BJ (cell line): ENCODE data around the gene NAALADL2. TPM values are rescaled to one million over a fixed set of nuclear protein-coding genes. Genes with fewer than 3 reads are reported as not detected.
A peak's percentile ranks its signal among the peaks of the same experiment; 100 is the strongest.

Experiments
- CTCF ChIA-PET: fragments of 350-600 bp; formaldehyde crosslinking; extraction: SDS; loops from one replicate; lab custom pipeline; 2021; ENCODE audit warnings: antibody characterized with exemption, inconsistent platforms; lab: Yijun Ruan, JAX
- POLR2A ChIA-PET: fragments of 300-600 bp; sonication (Branson Sonifier 250); formaldehyde crosslinking; extraction: SDS; loops from one replicate; lab custom pipeline; 2021; ENCODE audit warnings: antibody characterized with exemption; lab: Charles Lee
- DNase-seq: peaks from one replicate; pipeline ENCODE4 v3.0.0-alpha.2; 2011; ENCODE audit warnings: low read depth
- H3K27me3 ChIP-seq: 2 replicates; pipeline ENCODE4 v1.6.0; 2011; ENCODE audit warnings: low read length; ENCODE audit not compliant: control insufficient read depth, insufficient read depth
- H3K36me3 ChIP-seq: 2 replicates; pipeline ENCODE4 v1.5.1; 2011; ENCODE audit warnings: low read length; ENCODE audit not compliant: control insufficient read depth, insufficient read depth
- H3K4me3 ChIP-seq: 2 replicates; pipeline ENCODE4 v1.5.1; 2011; ENCODE audit warnings: low read depth, mild to moderate bottlenecking, control low read depth, low read length
- polyA plus RNA-seq: library from polyadenylated mRNA; depleted of rRNA; stranded (reverse); fragments of >200 nt; gene quantifications from 2 replicates; pipeline ENCODE4 v1.2.3, GENCODE V29; 2011
- TF ChIP-seq, protein P1 (sequence below): IDR thresholded peaks from 2 replicates; pipeline ENCODE4 v1.5.1; 2011; ENCODE audit warnings: low read depth, mild to moderate bottlenecking, control low read depth, inconsistent platforms, low read length, moderate library complexity; ENCODE audit not compliant: insufficient read depth

The NAALADL2 gene
- polyA plus RNA-seq, 1 experiment: 3.6 TPM

DNA sequence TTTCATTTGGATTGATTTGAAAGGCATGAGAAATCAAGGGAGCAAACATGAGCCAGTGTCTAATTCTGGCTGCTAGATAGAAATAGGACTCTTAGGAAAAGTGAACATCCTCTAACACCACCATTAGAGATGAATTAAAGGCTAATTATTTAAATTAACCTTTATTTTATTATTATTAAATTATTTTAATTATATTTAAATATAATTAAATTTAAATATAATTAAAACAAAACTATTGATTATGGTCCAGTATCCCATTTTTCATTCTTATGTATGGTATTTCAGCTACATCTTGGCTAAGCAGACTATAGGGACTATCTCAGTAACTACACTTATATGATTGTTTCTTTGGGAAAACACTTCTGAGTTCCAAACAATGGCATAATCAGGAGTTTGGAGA, 904.8 kb downstream of the NAALADL2 start:
- TF ChIP-seq, protein P1, sequence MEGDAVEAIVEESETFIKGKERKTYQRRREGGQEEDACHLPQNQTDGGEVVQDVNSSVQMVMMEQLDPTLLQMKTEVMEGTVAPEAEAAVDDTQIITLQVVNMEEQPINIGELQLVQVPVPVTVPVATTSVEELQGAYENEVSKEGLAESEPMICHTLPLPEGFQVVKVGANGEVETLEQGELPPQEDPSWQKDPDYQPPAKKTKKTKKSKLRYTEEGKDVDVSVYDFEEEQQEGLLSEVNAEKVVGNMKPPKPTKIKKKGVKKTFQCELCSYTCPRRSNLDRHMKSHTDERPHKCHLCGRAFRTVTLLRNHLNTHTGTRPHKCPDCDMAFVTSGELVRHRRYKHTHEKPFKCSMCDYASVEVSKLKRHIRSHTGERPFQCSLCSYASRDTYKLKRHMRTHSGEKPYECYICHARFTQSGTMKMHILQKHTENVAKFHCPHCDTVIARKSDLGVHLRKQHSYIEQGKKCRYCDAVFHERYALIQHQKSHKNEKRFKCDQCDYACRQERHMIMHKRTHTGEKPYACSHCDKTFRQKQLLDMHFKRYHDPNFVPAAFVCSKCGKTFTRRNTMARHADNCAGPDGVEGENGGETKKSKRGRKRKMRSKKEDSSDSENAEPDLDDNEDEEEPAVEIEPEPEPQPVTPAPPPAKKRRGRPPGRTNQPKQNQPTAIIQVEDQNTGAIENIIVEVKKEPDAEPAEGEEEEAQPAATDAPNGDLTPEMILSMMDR: no peak
- no peak for DNase-seq
- H3K27me3 ChIP-seq: no peaks in the 10 kb centered on the region
- no peaks in the 10 kb centered on the region for H3K36me3 ChIP-seq
- CTCF ChIA-PET: no interaction called here
- H3K4me3 ChIP-seq: no peak overlapping the region
- POLR2A ChIA-PET: no interaction called here

DNA sequence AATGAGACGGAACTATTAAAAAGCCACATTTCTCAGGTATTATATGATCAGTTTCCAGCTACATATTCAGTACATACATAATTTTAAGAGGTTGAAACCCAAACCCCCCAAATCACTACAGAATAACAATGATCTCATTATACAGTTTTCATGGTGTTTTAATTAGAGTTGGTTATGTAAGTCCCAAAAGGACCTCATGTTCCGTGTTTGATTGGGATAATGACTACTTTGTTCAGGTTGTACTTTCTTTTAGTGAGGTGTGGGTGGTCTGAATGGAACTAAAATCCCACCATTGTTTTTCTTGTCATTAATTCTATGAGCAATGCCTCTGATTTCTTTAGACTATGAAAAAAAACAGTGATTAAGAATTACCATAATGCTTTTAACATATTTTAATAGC, 905.6 kb downstream of the NAALADL2 start:
- TF ChIP-seq, protein P1: no peak
- H3K27me3 ChIP-seq: no peaks in the 10 kb centered on the region
- H3K36me3 ChIP-seq: no peaks in the 10 kb centered on the region
- DNase-seq: no peak
- ChIA-PET CTCF (no interaction called here), POLR2A (no interaction called here)
- H3K4me3 ChIP-seq: no peak overlapping the region

DNA sequence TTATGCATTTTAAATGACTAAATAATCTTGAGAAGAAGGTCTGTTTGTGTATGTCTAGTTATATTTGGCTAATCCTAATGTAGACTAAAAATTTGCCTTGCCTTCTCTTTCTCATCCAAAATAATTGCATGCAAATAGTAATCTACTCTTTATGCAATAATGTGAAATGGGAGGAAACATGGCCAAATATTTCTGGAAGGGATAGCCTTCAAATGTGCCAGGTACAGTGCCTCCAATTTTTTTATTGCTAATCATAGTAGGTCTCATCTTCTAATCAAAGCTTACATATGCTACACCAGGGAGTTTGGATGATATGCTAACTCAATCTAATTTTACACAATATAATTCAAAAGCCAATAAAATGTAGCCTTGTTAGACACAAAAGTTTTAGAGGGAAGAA, 911.3 kb downstream of the NAALADL2 start:
- Histone ChIP-seq H3K4me3 (no peak overlapping the region), H3K36me3 (no peaks in the 10 kb centered on the region)

DNA sequence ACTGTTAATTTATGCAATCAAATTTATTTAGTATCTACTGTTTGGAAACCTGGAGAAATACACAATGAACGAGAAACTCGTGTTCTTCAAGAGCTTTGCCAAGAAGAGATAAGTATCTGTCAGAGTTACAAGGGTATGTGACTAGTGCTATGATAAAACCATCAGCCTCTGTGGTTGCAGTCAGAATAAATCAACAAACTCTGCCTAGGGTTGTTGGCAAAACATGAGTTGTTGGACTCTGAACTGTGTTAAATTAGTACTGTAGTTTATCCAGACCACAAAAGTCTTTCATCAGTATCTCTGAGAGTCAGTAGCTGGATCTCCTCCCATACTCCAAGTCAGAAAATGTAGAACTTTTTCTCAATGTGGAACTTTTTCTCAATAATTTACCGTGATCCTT, 918.4 kb downstream of the NAALADL2 start:
- H3K36me3 ChIP-seq: no peaks in the 10 kb centered on the region
- peak; percentile 9 for DNase-seq
- no peaks in the 10 kb centered on the region for H3K27me3 ChIP-seq
- TF ChIP-seq, protein P1: no peak
- CTCF ChIA-PET: no interaction called here
- no peak overlapping the region for H3K4me3 ChIP-seq
- POLR2A ChIA-PET: no interaction called here

More for the DNA sequence above, 911.3 kb downstream of the NAALADL2 start:
- H3K27me3 ChIP-seq: no peaks in the 10 kb centered on the region
- ChIA-PET CTCF (no interaction called here), POLR2A (no interaction called here)
- no peak for DNase-seq
- TF ChIP-seq, protein P1: no peak

DNA sequence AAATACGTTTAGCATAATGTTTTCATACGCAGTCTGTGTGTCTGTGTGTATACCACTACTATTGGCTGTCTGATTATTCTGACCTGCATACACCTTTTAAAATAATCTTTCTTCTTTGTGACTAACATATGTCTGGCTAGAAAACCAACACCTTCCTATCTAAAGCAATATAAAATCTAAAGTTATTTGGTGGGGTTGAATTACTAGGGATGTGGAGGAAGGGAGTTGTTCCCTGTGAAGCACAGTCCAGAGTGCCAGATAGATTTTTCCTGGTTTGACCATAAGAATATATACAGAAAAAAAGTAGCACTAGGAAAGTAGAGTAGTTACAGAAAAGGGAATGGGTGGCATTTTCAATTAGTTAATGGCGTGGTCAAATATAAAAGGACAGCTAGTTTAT, 918.8 kb downstream of the NAALADL2 start:
- CTCF ChIA-PET: no interaction called here

More for the DNA sequence above, 918.8 kb downstream of the NAALADL2 start:
- DNase-seq: no peak
- POLR2A ChIA-PET: no interaction called here
- TF ChIP-seq, protein P1: no peak
- Histone ChIP-seq H3K36me3 (no peaks in the 10 kb centered on the region), H3K27me3 (no peaks in the 10 kb centered on the region), H3K4me3 (no peak overlapping the region)
